Measurements from ENCODE around the gene ULBP1. TPM values are rescaled to one million over a fixed set of nuclear protein-coding genes. Genes with fewer than 3 reads are reported as not detected.
"Not testable (repeated sequence)": the region's sequence is repeated elsewhere in the genome, so short reads cannot be mapped to it uniquely, and the experiment has no call there.

The ULBP1 gene
- polyA plus RNA-seq, 3 donors: 1.6 to 2.1 (median 1.9) TPM

DNA sequence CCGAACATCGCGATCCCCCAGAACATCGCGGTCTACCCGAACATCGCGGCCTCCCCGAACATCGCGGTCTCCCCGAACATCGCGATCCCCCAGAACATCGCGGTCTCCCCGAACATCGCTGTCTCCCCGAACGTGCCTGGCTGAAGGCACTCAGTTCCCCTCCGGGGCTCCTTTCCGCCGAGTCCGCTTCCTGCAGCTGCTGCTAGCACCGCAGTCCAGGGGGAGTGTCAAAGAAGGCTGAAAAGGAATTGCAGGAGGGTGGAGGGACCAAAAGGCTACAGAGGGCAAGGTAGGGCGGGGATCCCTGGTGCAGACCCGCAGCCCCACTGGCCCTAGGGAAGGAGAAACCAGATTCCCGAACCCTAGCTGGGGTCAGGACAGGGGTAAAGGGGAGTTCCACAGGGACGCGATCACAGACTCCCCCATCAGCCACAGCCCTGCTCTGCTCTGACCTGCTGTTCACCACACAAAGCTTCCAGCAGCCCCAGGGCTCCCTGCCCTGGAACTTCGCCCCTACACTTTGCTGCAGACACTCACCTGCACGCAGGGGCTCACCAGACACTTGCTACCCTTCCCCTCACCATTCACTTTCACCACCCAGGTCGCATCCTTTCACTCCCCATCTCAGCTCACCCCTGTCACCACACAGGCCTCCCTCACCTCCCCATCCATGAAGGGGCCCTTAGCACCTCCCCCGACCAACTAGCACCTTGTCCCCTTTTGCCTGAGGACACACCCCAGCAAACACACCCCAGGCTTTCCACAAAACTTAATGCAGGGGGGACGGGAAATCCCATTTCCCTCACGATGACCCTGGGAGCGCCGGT is 1.7 kb downstream of the ULBP1 start:
- peak in 1 of 11 donors; percentile 33 for DNase-seq (ENCODE audit: extremely low read depth in 1 of 11, low read depth in 9 of 11, low spot score in 4 of 11)

DNA sequence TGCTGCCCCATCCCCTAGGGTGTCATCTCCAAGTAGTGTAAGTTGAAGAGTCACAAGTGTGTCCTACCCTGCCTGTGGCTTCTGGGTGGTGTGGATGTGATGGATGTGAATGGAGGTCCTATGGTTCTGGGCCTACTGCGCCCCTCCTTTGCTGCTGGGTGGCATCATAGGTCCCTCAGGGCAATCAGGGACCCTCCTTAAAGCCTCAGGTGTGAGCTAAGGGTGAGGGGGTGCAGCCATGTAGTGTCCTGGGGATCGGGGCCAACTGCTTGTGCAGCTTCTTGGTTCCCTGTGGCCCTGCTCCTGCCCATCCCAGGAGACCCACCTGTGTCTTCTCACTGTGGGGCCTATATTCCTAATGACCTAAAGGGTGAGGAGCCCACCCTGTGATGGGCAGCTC is 2.6 kb downstream of the ULBP1 start:
- DNase-seq (ENCODE audit: extremely low read depth in 1 of 11, low read depth in 9 of 11, low spot score in 4 of 11): not testable (repeated sequence)

DNA sequence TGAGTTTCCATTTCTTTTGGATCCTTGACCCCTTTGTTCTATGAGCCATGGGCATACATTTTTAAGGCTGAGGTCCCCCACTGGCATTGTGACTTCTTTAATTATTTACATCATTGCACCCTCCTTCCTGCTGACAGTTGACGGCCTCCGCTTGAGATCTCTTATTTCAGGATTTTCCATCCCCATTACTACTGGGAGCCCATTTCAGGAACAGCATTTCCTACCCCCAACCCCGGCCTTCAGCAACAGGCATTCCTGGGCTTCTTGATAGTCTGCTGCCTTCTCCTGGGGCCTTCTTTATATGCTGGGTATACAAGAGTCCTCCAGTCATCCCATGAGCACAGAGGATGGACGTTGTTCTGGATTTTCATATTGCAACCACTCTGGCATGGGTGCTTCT is 3.8 kb downstream of the ULBP1 start:
- DNase-seq (ENCODE audit: extremely low read depth in 1 of 11, low read depth in 9 of 11, low spot score in 4 of 11): no peak

DNA sequence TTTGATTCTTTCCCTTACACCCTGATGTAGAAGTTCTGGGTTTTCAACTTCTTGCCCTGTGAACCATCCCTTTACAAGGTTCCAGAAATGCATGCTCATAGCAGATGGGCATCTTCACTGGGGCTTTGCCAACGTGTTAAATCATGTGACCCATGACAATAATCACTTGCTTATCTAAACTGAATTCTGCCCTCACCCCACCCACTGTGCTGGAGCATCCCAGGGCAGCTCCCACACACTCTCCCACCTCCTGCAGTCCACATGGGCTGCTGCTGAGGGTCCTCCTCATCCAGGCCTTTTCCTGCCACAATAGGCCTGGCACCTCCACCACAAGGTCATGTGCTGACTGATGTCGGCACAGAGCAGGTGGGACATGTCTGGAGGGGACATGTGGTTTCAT is 4.3 kb downstream of the ULBP1 start:
- DNase-seq (ENCODE audit: extremely low read depth in 1 of 11, low read depth in 9 of 11, low spot score in 4 of 11): not testable (repeated sequence)

DNA sequence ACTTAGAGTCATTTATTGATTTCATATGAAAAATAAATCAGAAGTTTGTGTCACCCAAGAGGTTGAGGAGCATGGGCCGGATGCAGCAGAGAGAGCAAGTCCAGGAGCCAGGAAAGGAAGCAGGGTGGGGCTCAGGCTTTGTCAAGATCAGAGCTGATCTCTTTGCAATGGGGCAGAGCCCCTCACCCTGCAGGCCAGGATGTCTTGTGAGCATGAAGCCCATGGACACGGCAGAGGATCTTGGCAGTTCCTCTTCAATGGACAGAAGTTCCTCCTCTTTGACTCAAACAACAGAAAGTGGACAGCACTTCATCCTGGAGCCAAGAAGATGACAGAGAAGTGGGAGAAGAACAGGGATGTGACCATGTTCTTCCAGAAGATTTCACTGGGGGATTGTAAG is 5.2 kb downstream of the ULBP1 start:
- DNase-seq (ENCODE audit: extremely low read depth in 1 of 11, low read depth in 9 of 11, low spot score in 4 of 11): not testable (repeated sequence)

DNA sequence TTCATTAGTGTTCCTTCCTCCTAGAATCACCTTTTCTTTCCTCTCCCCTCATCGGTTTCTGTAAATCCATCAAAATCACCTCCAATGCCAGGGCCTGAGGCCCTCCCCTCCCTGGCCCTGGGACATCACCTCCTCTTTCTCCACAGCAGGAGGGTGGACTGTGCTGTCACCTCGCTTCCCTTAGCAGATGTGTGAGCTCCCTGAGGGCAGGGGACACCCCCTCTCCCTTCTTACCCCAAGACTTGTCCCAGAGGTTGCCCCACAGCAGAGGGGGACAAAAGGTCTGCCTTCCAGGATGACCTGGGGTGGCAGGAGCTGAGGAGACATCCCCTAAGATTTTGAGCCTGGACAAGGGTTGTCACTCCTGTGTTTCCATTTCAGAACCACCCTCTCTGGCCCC is 5.9 kb downstream of the ULBP1 start:
- no peak for DNase-seq (ENCODE audit: extremely low read depth in 1 of 11, low read depth in 9 of 11, low spot score in 4 of 11)

DNA sequence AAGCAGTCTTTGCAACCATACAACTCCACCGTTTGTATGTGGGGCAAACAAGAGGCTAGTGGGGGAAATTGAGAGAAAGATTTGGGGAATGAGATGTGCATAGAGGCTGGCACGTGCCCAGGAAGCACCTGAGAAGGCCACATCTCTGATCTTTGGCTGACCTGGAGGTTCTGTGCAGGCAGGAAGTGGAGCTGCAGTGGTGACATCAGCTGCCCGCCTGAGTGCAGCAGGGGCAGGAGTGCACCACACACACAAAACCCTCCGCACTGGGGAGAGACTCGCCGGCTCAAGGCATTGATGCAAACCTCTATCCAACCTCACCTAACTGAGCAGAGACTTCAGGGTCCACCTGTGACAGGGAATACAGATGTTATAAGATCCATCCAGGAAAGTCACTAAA is 10.7 kb downstream of the ULBP1 start:
- DNase-seq (ENCODE audit: extremely low read depth in 1 of 11, low read depth in 9 of 11, low spot score in 4 of 11): not testable (repeated sequence)

DNA sequence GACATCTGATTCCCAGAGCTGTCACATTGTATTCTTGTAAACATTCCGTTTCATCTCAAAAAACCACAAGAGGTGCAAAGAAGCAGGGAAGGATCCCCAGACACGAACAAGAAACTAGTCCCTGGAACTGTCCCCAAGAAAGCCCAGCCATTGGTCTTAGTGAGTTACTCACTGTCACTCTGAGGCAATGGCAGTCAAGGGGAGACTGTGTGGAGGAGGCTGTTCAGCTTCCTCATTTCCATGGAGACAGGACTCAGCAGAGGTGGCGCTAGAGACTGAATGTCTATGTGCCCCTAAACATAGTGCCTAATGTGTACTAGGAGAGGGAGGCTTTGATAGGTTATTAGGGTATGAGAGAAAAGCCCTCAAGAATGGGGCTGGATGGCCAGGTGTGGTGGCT is 11.1 kb downstream of the ULBP1 start:
- no peak for DNase-seq (ENCODE audit: extremely low read depth in 1 of 11, low read depth in 9 of 11, low spot score in 4 of 11)

DNA sequence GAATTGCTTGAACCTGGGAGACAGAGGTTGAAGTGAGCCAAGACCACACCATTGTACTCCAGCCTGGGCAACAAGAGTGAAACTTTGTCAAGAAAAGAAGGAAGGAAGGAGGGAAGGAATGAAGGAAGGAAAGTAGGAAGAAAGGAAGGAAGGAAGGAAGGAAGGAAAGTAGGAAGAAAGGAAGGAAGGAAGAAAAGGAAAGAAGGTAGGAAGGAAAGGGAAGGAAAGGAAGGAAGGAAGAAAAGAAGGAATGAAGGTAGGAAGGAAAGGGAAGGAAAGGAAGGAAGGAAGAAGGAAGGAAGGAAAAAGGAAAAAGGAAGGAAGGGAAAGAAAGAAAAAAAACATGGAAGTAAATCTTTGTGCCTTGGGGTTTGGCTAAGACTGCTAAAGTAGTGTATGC is 11.7 kb downstream of the ULBP1 start:
- DNase-seq (ENCODE audit: extremely low read depth in 1 of 11, low read depth in 9 of 11, low spot score in 4 of 11): no peak

DNA sequence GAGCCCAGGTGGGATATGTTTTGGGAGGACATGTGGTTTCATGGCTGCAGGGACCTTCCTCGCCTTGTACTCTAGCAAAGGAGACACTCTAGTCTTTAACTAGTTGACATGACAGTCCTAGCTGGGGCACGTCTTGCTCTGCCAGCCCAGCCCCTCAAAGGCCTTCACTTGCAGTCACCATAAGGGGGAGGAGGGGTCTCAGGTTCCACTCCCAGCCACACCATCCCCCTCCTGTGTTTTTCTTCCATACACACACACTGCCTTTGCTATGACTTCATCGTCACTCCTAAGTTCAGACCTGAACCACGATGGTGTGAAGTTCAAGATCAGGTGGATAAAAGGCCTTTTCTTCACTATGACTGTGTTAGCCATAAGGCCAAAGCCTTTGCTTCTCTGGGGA is 13.5 kb downstream of the ULBP1 start:
- DNase-seq (ENCODE audit: extremely low read depth in 1 of 11, low read depth in 9 of 11, low spot score in 4 of 11): no peak

DNA sequence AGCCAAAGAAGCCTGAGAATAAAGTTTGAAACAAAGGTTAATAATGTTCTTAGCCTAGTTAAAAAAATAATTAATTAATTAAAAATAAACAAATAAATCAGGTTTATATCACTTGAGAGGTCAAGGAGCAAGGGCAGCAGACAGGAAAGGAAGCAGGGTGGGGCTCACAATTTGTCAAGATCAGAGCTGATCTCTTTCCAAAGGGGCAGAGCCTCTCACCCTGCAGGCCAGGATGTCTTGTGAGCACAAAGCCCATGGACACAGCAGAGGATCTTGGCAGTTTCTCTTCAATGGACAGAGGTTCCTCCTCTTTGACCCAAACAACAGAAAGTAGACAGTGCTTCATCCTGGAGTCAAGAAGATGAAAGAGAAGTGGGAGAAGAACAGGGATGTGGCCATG is 14.9 kb downstream of the ULBP1 start:
- DNase-seq (ENCODE audit: extremely low read depth in 1 of 11, low read depth in 9 of 11, low spot score in 4 of 11): no peak

DNA sequence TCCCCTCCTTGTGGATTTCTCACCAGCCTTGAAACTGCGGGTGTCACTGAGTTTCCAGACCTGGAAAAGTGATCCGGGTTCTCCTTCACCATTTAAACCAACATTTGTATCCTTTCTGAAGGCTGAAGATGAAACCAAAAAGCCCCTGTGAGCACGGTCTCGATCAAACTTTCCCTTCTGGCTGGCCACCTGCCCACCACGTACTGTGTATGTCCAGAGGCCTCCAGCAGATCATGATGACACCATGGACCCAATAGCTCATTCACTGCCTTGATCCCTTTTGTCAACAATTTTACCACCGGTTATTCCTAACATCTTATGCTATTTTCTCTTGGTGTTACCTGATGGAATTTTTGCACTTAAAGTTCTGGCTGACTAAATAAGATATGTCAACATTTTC is 15.6 kb downstream of the ULBP1 start:
- DNase-seq (ENCODE audit: extremely low read depth in 1 of 11, low read depth in 9 of 11, low spot score in 4 of 11): no peak

DNA sequence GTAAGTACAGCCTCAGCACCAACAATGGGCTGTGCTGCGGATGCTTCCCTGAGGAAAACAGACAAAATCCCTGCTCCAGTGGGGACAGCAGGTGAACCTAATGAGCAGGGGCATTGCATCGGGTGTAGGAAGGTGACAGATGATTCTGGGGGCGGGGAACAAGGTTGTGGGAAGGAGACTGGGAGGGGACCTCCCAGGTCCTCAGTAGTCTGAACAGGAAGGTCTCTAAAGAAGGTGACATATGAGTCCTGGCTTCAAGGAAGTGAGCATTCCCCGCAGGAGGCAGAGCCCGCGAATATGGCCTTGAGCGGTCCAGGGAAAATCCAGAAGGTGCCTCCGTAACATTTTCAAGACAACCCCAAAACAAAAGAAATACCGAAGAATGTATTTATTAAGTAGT is 19.4 kb downstream of the ULBP1 start:
- DNase-seq (ENCODE audit: extremely low read depth in 1 of 11, low read depth in 9 of 11, low spot score in 4 of 11): no peak

DNA sequence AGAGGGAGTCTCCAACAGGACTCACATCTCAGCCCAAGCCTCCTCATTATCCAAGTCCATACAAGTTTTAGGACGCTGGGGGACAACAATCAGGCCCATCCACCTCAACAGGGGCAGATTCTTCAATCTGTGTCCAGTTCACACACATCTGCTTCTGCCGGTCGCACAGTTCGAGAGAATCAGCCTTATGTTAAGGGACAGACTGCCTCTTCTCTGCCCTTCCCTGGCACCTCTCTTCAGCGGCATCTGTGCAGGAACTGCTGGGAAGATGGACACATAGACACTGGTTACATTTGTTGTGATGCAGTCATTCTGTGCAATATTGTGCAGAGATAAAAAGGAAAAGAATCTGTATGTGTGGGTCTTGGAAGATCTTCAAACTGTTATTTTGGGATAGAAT is 21.0 kb downstream of the ULBP1 start:
- no peak for DNase-seq (ENCODE audit: extremely low read depth in 1 of 11, low read depth in 9 of 11, low spot score in 4 of 11)

DNA sequence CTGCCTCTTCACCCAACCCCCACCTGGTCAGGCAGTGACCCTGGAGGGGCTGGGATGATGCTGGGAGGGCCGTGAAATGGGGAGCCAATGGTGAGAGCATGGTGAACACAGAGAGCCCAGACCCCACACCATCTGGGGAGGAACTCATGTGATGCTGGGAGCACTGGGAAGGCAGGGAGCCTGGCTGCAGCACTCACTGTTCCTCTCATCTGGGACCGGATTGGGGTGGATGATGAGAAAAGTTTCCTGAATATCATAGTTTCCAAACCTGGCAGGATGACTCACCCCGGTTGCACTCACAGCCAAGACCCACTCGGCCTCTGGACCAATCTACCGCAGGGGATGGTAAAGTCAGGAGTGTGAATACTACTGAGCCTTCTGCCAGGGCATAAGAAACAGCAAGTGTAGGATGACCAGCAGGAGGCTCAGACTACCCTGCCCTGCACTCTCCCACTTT is 21.8 kb downstream of the ULBP1 start:
- DNase-seq (ENCODE audit: extremely low read depth in 1 of 11, low read depth in 9 of 11, low spot score in 4 of 11): no peak

DNA sequence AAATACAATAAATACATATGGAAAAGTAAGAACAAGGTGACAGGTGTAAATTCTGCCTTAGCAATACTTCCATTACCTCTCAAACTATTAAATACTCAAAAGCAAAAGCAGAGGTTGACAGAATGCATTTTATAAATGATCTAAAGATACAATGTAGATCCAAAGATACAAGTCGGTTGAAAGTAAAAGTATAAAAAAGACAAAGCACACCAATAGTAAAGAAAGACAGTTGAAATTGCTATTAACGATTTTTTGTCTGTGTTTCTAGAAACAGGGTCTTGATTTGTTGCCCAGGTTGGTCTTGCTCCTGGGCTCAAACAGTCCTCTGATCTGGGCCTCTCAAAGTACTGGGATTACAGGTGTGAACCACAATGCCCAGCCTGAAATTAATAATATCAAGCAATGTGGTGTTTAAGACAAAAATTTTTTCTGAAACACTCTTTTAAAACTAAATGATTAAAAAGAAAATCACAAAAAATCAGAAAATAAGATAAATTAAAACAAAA is 23.9 kb downstream of the ULBP1 start:
- no peak for DNase-seq (ENCODE audit: extremely low read depth in 1 of 11, low read depth in 9 of 11, low spot score in 4 of 11)

DNA sequence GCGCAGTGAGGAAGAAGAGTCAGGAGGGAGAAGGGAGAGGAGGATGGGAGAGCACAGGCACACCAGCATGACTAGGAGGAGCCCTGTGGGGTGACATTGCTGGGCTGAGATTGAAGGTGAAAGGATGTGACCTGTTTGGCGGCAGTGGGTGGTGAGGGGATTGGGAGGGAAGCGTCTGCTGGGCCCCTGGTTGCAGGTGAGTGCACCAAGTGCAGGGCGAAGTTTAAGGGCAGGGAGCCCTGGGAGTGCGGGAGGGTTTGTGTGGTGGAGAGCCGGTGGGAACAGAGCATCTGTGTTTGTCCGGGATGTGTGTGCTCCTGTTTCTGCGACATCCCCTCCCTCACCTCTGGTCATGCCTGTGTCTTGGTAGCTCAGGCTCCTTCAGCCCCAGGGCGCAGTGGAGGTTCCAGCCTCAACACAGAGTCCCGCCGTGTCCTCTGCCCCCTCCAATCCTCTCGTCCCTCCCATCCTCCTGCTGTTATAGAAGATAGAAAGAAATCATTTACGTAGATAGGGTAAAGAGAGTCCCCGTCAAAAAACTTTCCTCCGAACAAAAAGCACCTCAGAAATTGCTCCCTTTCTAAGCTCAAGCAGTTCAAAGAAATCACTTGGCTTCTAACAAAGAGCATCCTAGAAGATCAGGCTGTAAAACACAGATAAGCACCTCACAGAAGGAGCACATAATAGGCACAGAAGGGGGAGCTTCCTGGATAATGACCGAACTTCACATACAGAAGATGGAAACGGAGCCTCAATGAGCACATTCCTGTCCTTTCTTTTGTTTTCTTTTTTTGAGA is 25.0 kb downstream of the ULBP1 start:
- DNase-seq (ENCODE audit: extremely low read depth in 1 of 11, low read depth in 9 of 11, low spot score in 4 of 11): no peak

DNA sequence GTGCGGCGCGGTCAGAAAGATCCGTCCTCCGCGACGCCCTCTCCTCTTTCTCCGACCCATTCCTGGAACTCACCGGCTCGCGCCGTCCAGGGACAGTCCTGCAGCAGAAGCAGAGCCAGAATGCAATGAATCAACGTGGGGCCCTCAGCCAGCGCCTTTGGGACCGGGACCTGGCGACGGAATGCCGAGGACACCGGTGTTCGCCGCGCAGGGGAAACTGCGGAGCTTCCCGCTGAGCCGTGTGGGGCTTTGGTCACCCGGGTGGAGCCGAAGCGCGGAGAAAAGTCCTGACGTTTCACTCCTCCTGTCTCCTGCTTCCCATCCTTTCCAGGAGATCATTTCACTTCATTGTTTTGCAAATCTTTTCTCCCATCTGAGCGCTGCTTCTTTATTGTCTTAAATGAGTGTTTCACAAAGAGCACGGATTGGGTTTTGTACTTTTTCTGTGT is 26.5 kb downstream of the ULBP1 start:
- no peak for DNase-seq (ENCODE audit: extremely low read depth in 1 of 11, low read depth in 9 of 11, low spot score in 4 of 11)

DNA sequence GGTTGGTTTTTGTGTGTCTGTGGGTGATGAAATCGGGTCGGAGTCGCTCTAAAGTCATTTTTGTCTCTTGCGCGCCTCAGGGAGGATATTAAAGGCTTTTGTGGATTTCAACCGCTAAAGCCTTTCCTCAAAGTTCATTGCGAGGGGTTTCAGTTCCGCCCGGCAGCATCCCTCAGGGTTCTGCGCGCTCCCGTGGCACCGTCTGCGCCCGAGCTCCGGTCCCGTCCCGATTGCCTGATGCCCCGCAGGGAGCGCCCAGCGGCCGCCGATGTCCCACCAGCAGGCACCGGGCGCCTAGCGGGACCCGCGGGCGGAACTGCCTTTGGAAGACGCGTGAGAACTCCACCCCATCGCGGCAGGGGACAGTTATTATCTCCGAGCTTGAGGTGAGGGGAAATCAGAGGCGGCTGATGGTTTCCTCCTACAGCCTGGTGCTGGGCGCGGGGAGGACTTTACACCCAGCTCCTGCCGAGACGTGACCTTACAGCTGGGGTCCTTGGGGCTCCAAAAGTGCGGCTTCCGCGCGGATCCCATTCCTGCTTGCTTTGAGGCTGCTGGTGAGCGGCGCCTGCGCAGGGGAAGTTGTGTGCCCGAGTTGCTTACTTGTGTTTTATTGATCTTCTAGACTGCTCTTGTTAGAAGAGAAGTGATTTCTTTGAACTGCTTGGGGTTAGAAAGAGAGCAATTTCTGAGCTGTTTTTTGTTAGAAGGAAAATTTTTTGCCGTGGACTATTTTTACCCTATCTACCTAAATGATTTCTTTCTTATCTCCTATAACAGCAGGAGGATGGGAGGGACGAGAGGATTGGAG is 27.1 kb downstream of the ULBP1 start:
- DNase-seq (ENCODE audit: extremely low read depth in 1 of 11, low read depth in 9 of 11, low spot score in 4 of 11): no peak
